H1 (cell line): Measurements from ENCODE around the gene BFSP2.

Experiments used
- CEBPB ChIP-seq: IDR thresholded peaks from 2 replicates; pipeline ENCODE4 v1.6.1; 2012; ENCODE audit warnings: low read depth, low read length
- CTCF ChIP-seq, 3 experiments: IDR thresholded peaks; 1 replicate in 2 of 3; 2 replicates in 1 of 3; pipeline versions ENCODE4 v1.5.1 to v1.6.1; 2011; ENCODE audit warnings: low read length in 3 of 3, mild to moderate bottlenecking in 3 of 3, inconsistent platforms in 2 of 3, low read depth in 1 of 3, moderate library complexity in 1 of 3; ENCODE audit not compliant: insufficient read depth in 1 of 3; ENCODE audit errors: control extremely low read depth in 1 of 3
- EP300 ChIP-seq, 2 experiments: IDR thresholded peaks; 1 replicate in 1 of 2; 2 replicates in 1 of 2; pipeline ENCODE4 v1.6.1; 2011 to 2012; ENCODE audit warnings: low read depth in 2 of 2, low read length in 2 of 2, mild to moderate bottlenecking in 2 of 2, borderline replicate concordance in 1 of 2, inconsistent platforms in 1 of 2, moderate library complexity in 1 of 2
- GABPA ChIP-seq: IDR thresholded peaks from 2 replicates; pipeline ENCODE4 v1.6.1; 2011; ENCODE audit warnings: mild to moderate bottlenecking, low read length, moderate library complexity, borderline replicate concordance; ENCODE audit not compliant: insufficient read depth
- HDAC6 ChIP-seq: IDR thresholded peaks from one replicate; pipeline ENCODE4 v1.7.1; 2012; ENCODE audit warnings: low read depth, mild to moderate bottlenecking, inconsistent platforms, low read length, moderate library complexity
- JUN ChIP-seq: IDR thresholded peaks from 2 replicates; pipeline ENCODE4 v1.6.1; 2011; ENCODE audit warnings: low read depth, mild to moderate bottlenecking, improper control_type of control experiment, low read length
- MAX ChIP-seq: IDR thresholded peaks from 2 replicates; pipeline ENCODE4 v1.6.1; 2012; ENCODE audit warnings: inconsistent platforms
- NRF1 ChIP-seq: IDR thresholded peaks from 2 replicates; pipeline ENCODE4 v1.6.1; 2011; ENCODE audit warnings: mild to moderate bottlenecking, low read depth, low read length, improper control_type of control experiment
- POLR2A ChIP-seq, 2 experiments: IDR thresholded peaks; 1 replicate in 1 of 2; 2 replicates in 1 of 2; pipeline ENCODE4 v1.6.1; 2011; ENCODE audit warnings: low read depth in 2 of 2, low read length in 2 of 2, mild to moderate bottlenecking in 2 of 2; ENCODE audit errors: control extremely low read depth in 1 of 2
- RAD21 ChIP-seq, 2 experiments: IDR thresholded peaks in 1 of 2; conservative IDR thresholded peaks in 1 of 2; 2 replicates each; pipeline ENCODE4 v1.6.1; 2011; ENCODE audit warnings: low read depth in 2 of 2, low read length in 2 of 2, improper control_type of control experiment in 1 of 2, inconsistent platforms in 1 of 2, mild to moderate bottlenecking in 1 of 2, moderate library complexity in 1 of 2
- SIN3A ChIP-seq, 2 experiments: IDR thresholded peaks in 1 of 2; conservative IDR thresholded peaks in 1 of 2; 2 replicates each; pipeline ENCODE4 v1.6.1; 2011 to 2012; ENCODE audit warnings: low read length in 2 of 2, improper control_type of control experiment in 1 of 2, low read depth in 1 of 2, mild to moderate bottlenecking in 1 of 2
- SP1 ChIP-seq: IDR thresholded peaks from 2 replicates; pipeline ENCODE4 v1.6.1; 2011; ENCODE audit warnings: low read depth, low read length
- SRF ChIP-seq: IDR thresholded peaks from 2 replicates; pipeline ENCODE4 v1.6.1; 2011; ENCODE audit warnings: mild to moderate bottlenecking, low read depth, low read length, moderate library complexity

- peak; percentile 43 to 71 (median 64) for TF ChIP-seq CTCF (IDR thresholded peaks at IDR 0.05; ENCODE audit: control extremely low read depth in 1 of 3, insufficient read depth in 1 of 3, low read depth in 1 of 3, low read length in 3 of 3)
- no peak for TF ChIP-seq HDAC6
- TF ChIP-seq SRF = no peak
- TF ChIP-seq SP1 = no peak
- no peak for TF ChIP-seq JUN
- no peak for TF ChIP-seq GABPA
- no peak for TF ChIP-seq MAX
- TF ChIP-seq SIN3A (conservative IDR thresholded peaks at IDR 0.05 in 1 of 2, IDR thresholded peaks at IDR 0.05 in 1 of 2; ENCODE audit: low read depth in 1 of 2, low read length in 2 of 2) = no peak
- TF ChIP-seq NRF1 = no peak
- no peak for TF ChIP-seq POLR2A (IDR thresholded peaks at IDR 0.05; ENCODE audit: control extremely low read depth in 1 of 2, low read depth in 2 of 2, low read length in 2 of 2)
- TF ChIP-seq CEBPB = no peak
- TF ChIP-seq EP300 (IDR thresholded peaks at IDR 0.05; ENCODE audit: borderline replicate concordance in 1 of 2, low read depth in 2 of 2, low read length in 2 of 2) = no peak
- TF ChIP-seq RAD21 (IDR thresholded peaks at IDR 0.05 in 1 of 2, conservative IDR thresholded peaks at IDR 0.05 in 1 of 2; ENCODE audit: low read depth in 2 of 2, low read length in 2 of 2) = peak; percentile 62 to 65
Observed at GRCh38 chr3:133494469-133494868, 94.6 kb downstream of the BFSP2 start.
